Measurements from ENCODE around the gene RPAIN. TPM values are rescaled to one million over a fixed set of nuclear protein-coding genes. Genes with fewer than 3 reads are reported as not detected.

Gene RPAIN
- total RNA-seq, 5 donors from 2014 or later (not counting 1 experiment from before 2014, with no cell fraction given), result 61.5 to 81.0 (median 67.7) TPM

DNA sequence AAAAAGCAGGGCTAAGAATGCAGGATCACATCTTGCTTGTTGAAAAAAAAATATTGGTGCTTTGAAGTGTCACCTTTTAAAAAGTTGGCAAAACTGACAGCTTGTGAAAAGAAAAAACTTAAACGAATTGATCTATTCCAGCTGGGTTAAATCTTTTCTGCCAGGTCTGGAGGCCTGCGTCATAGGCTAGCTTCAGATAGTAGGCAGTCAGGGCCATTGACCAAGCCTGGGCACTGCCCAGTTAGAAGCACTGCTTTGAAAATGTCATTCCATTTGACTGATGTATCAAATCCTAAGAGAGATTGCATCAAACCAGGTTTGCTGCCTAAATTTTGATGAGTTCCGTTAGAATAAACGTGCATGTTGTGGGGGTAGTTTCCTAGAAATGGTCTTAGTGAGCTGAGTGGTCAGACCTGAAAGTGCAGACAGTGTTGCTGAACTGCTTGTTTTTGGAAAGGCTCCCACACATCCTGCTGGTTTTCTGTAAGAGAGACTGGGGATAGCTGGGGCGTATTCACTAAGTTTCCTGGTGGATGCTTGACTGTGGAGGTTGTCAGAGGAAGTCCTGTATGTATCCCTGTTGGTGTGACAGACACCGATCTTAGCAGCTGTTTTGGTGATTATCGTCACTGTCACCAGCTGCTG is 39.4 kb upstream of the RPAIN start:
- H3K27ac ChIP-seq (ENCODE audit: low read length), result no peak overlapping the region
- ATAC-seq (replicated peaks in 1 of 4) (no peak), DNase-seq (no peak)
- CTCF ChIA-PET, result interaction anchor here in 1 of 2 donors (0.6 kb wide), 1 partner anchor 99 kb away, joined by 3 read pairs; no protein-coding TSS in a partner anchor
- Mint-ChIP-seq H3K4me3 (no peak overlapping the region), H3K36me3 (peaks cover 62% of the 10 kb centered on the region), H3K9me3 (no peaks in the 10 kb centered on the region), H3K4me1 (peaks cover 0 to 11% (median 0%) of the 10 kb centered on the region in 3 donors), H3K27ac (peak overlapping the region; percentile 29 to 61), H3K27me3 (no peaks in the 10 kb centered on the region)
- no peaks in the 10 kb centered on the region for H3K9me3 ChIP-seq
- POLR2A ChIA-PET, result no interaction called here
- no peak overlapping the region for H3K4me3 ChIP-seq (ENCODE audit: control insufficient read depth in 1 of 2, extremely low read depth in 1 of 2, low read length in 1 of 2)
- no peaks in the 10 kb centered on the region for H3K4me1 ChIP-seq (ENCODE audit: control insufficient read depth in 1 of 2, extremely low read depth in 1 of 2, insufficient read depth in 2 of 2, low read length in 2 of 2)
- no peaks in the 10 kb centered on the region for H3K27me3 ChIP-seq (replicated peaks in 1 of 2; ENCODE audit: control insufficient read depth in 2 of 2, extremely low read depth in 1 of 2, insufficient read depth in 2 of 2, low read length in 1 of 2)
- 87% methylated on average over 5 of the region's 7 CpGs for WGBS (ENCODE audit: insufficient coverage)
- peaks cover 28 to 96% of the 10 kb centered on the region in 2 donors for H3K36me3 ChIP-seq (ENCODE audit: control insufficient read depth in 2 of 2, extremely low read depth in 1 of 2, insufficient read depth in 1 of 2, low read length in 1 of 2)

DNA sequence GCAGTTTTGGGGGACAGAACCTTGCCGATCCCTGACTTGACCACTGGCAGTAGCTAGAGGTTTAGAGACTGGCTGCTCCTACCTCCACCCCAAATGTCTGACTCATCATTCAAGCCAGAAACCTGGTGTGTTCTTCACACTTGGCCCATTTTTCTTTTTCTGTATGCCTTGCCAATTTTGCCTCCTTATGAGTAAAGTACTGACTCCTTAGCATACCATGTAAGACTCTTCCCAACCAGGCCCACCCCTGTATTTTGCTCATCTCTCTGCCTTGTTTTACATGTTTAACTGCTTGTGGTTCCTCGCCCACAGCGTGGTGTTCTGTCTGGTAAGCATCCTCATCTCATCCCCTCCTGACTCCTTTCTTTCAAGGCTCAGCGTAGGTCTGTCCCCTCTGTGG is 38.4 kb upstream of the RPAIN start:
- Histone ChIP-seq H3K9me3 (no peaks in the 10 kb centered on the region), H3K4me1 (ENCODE audit: control insufficient read depth in 1 of 2, extremely low read depth in 1 of 2, insufficient read depth in 2 of 2, low read length in 2 of 2) (no peaks in the 10 kb centered on the region), H3K27ac (ENCODE audit: low read length) (no peak overlapping the region), H3K36me3 (ENCODE audit: control insufficient read depth in 2 of 2, extremely low read depth in 1 of 2, insufficient read depth in 1 of 2, low read length in 1 of 2) (peaks cover 28 to 97% of the 10 kb centered on the region in 2 donors), H3K4me3 (ENCODE audit: control insufficient read depth in 1 of 2, extremely low read depth in 1 of 2, low read length in 1 of 2) (no peak overlapping the region), H3K27me3 (replicated peaks in 1 of 2; ENCODE audit: control insufficient read depth in 2 of 2, extremely low read depth in 1 of 2, insufficient read depth in 2 of 2, low read length in 1 of 2) (no peaks in the 10 kb centered on the region)
- CTCF ChIA-PET, result no interaction called here
- no peaks in the 10 kb centered on the region for H3K9me3 Mint-ChIP-seq
- H3K36me3 Mint-ChIP-seq, result peaks cover 65% of the 10 kb centered on the region
- 88% methylated on average over 3 of the region's 4 CpGs for WGBS (ENCODE audit: insufficient coverage)
- no peaks in the 10 kb centered on the region for H3K27me3 Mint-ChIP-seq
- ATAC-seq (replicated peaks in 1 of 4) (no peak), DNase-seq (no peak)
- POLR2A ChIA-PET, result no interaction called here
- no peak overlapping the region for H3K4me3 Mint-ChIP-seq
- H3K4me1 Mint-ChIP-seq, result peaks cover 0 to 11% (median 0%) of the 10 kb centered on the region in 3 donors
- peak overlapping the region; percentile 1 to 3 for H3K27ac Mint-ChIP-seq

DNA sequence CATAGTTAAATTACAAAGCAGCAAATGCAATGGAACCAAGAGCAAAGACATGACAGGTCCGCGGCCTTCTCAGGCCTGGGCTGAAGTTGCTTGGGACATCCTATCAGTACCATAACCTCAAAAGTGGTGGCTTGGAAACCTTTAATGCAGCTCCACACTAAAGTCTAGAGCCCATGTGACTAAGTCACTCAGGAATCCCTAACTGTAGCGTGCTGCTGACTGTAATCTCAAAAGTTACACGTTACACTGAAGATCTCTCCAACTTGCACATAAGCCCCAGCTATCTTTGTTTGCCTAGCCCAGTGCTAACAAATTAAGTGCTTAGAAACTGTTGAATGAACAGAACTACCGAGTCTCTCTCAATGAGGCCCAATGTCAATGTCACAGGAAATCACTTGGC is 28.3 kb upstream of the RPAIN start:
- no peak for DNase-seq
- ChIA-PET POLR2A (interaction anchor here in 1 of 2 donors (0.6 kb wide), 2 partner anchors 81 to 1480 kb away, joined by 5 to 8 read pairs; no protein-coding TSS in a partner anchor), CTCF (interaction anchor here in 1 of 2 donors (0.8 kb wide), 1 partner anchor 34 kb away, joined by 4 read pairs; no protein-coding TSS in a partner anchor)
- H3K4me1 ChIP-seq (ENCODE audit: control insufficient read depth in 1 of 2, extremely low read depth in 1 of 2, insufficient read depth in 2 of 2, low read length in 2 of 2), result peaks cover 0 to 6% of the 10 kb centered on the region in 2 experiments
- Mint-ChIP-seq H3K36me3 (peaks cover 69% of the 10 kb centered on the region), H3K4me1 (peaks cover 7 to 11% (median 10%) of the 10 kb centered on the region in 3 donors), H3K4me3 (no peak overlapping the region), H3K27ac (peak overlapping the region in 1 of 2 donors; percentile 2), H3K9me3 (no peaks in the 10 kb centered on the region), H3K27me3 (no peaks in the 10 kb centered on the region)
- peaks cover 0 to 82% of the 10 kb centered on the region in 2 donors for H3K36me3 ChIP-seq (ENCODE audit: control insufficient read depth in 2 of 2, extremely low read depth in 1 of 2, insufficient read depth in 1 of 2, low read length in 1 of 2)
- H3K4me3 ChIP-seq (ENCODE audit: control insufficient read depth in 1 of 2, extremely low read depth in 1 of 2, low read length in 1 of 2), result no peak overlapping the region
- H3K27me3 ChIP-seq (replicated peaks in 1 of 2; ENCODE audit: control insufficient read depth in 2 of 2, extremely low read depth in 1 of 2, insufficient read depth in 2 of 2, low read length in 1 of 2), result no peaks in the 10 kb centered on the region
- no peak for ATAC-seq (replicated peaks in 1 of 4)
- WGBS (ENCODE audit: insufficient coverage), result 98% methylated on average over 5 of the region's 5 CpGs
- H3K27ac ChIP-seq (ENCODE audit: low read length), result no peak overlapping the region
- no peaks in the 10 kb centered on the region for H3K9me3 ChIP-seq

DNA sequence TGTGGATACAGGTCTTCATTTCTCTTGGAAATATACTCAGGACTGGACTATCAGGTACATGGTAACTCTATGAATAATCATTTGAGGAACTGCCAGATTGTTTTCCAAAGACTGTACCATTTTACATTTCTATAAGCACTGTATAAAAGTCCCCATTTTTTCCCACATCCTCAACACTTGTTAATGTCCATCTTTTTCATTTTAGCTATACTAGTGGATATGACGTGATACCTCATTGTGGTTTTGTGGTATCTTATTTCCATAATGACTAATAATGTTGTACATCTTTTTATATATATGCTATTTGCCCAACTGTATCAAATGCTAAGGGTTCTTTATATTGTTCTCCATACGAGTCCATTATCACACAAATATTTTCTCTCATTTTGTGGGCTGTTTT is 23.4 kb upstream of the RPAIN start:
- H3K27me3 ChIP-seq (replicated peaks in 1 of 2; ENCODE audit: control insufficient read depth in 2 of 2, extremely low read depth in 1 of 2, insufficient read depth in 2 of 2, low read length in 1 of 2), result no peaks in the 10 kb centered on the region
- H3K36me3 ChIP-seq (ENCODE audit: control insufficient read depth in 2 of 2, extremely low read depth in 1 of 2, insufficient read depth in 1 of 2, low read length in 1 of 2), result peaks cover 6 to 79% of the 10 kb centered on the region in 2 donors
- no peak overlapping the region for H3K4me3 ChIP-seq (ENCODE audit: control insufficient read depth in 1 of 2, extremely low read depth in 1 of 2, low read length in 1 of 2)
- no CpG with 5 or more reads among the region's 2 CpGs for WGBS (ENCODE audit: insufficient coverage)
- ATAC-seq (replicated peaks in 1 of 4) (no peak), DNase-seq (no peak)
- H3K4me1 ChIP-seq (ENCODE audit: control insufficient read depth in 1 of 2, extremely low read depth in 1 of 2, insufficient read depth in 2 of 2, low read length in 2 of 2), result no peaks in the 10 kb centered on the region
- H3K27ac ChIP-seq (ENCODE audit: low read length), result no peak overlapping the region
- Mint-ChIP-seq H3K4me1 (no peaks in the 10 kb centered on the region), H3K27me3 (no peaks in the 10 kb centered on the region), H3K4me3 (no peak overlapping the region), H3K36me3 (peaks cover 56% of the 10 kb centered on the region), H3K27ac (no peak overlapping the region), H3K9me3 (no peaks in the 10 kb centered on the region)
- H3K9me3 ChIP-seq, result no peaks in the 10 kb centered on the region
- ChIA-PET CTCF (no interaction called here), POLR2A (no interaction called here)

DNA sequence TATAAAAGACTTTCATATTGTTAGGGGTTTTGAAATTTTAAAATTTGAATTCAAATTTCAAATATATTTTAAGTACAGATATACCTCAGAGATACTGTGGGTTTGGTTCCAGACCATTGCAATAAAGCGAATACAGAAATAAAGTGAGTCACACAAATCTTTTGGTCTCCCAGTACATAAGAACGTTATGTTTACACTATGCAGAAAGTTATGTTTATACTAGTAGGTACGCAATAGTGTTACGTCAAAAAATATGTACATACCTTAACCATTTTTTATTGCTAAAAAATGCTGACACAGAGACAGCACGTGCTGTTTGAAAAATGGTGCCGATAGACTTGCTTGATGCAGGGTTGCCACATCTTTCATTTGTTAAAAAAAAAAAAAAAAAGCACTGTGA is 20.2 kb upstream of the RPAIN start:
- H3K27me3 Mint-ChIP-seq, result no peaks in the 10 kb centered on the region
- CTCF ChIA-PET, result no interaction called here

DNA sequence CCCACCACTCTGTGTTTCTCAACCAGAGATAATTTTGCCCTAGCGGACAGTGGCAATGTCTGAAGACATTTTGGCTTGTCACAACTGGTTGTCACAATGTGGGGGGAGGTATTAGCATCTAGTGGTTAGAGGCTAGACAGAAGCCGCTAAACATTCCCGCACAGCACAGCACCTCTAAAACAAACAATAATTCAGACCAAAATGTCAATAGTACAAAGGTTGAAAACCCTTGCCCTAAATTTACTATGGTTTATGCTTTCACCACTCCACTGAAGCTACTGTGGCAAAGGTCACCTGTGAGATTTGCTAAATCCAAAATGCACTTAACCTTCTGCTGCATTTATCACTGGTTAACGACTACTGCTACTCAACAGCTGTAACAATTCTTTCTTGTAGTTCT is 14.6 kb upstream of the RPAIN start:
- H3K4me1 Mint-ChIP-seq, result peaks cover 8 to 14% (median 10%) of the 10 kb centered on the region in 3 donors
- ATAC-seq (replicated peaks in 1 of 4) (no peak), DNase-seq (no peak)
- H3K27me3 Mint-ChIP-seq, result no peaks in the 10 kb centered on the region
- Histone ChIP-seq H3K27me3 (replicated peaks in 1 of 2; ENCODE audit: control insufficient read depth in 2 of 2, extremely low read depth in 1 of 2, insufficient read depth in 2 of 2, low read length in 1 of 2) (no peaks in the 10 kb centered on the region), H3K4me1 (ENCODE audit: control insufficient read depth in 1 of 2, extremely low read depth in 1 of 2, insufficient read depth in 2 of 2, low read length in 2 of 2) (no peaks in the 10 kb centered on the region), H3K4me3 (ENCODE audit: control insufficient read depth in 1 of 2, extremely low read depth in 1 of 2, low read length in 1 of 2) (no peak overlapping the region), H3K36me3 (ENCODE audit: control insufficient read depth in 2 of 2, extremely low read depth in 1 of 2, insufficient read depth in 1 of 2, low read length in 1 of 2) (peaks cover 33 to 87% of the 10 kb centered on the region in 2 donors), H3K9me3 (no peaks in the 10 kb centered on the region), H3K27ac (ENCODE audit: low read length) (no peak overlapping the region)
- WGBS (ENCODE audit: insufficient coverage), result 100% methylated on average over 1 of the region's 4 CpGs
- H3K36me3 Mint-ChIP-seq, result peaks cover 30% of the 10 kb centered on the region
- ChIA-PET POLR2A (interaction anchor here in 1 of 2 donors (1.0 kb wide), 1 partner anchor 12 kb away, joined by 3 read pairs; no protein-coding TSS in a partner anchor), CTCF (no interaction called here)
- H3K4me3 Mint-ChIP-seq, result no peak overlapping the region
- H3K9me3 Mint-ChIP-seq, result no peaks in the 10 kb centered on the region
- H3K27ac Mint-ChIP-seq, result no peak overlapping the region

More for the DNA sequence above, 20.2 kb upstream of the RPAIN start:
- DNase-seq (no peak), ATAC-seq (replicated peaks in 1 of 4) (no peak)
- POLR2A ChIA-PET, result interaction anchor here in 1 of 2 donors (0.6 kb wide), 2 partner anchors 13 to 14 kb away, joined by 3 read pairs; no protein-coding TSS in a partner anchor
- Mint-ChIP-seq H3K4me3 (no peak overlapping the region), H3K27ac (no peak overlapping the region), H3K9me3 (no peaks in the 10 kb centered on the region), H3K36me3 (peaks cover 47% of the 10 kb centered on the region), H3K4me1 (peaks cover 0 to 2% (median 0%) of the 10 kb centered on the region in 3 donors)
- no peaks in the 10 kb centered on the region for H3K4me1 ChIP-seq (ENCODE audit: control insufficient read depth in 1 of 2, extremely low read depth in 1 of 2, insufficient read depth in 2 of 2, low read length in 2 of 2)
- H3K4me3 ChIP-seq (ENCODE audit: control insufficient read depth in 1 of 2, extremely low read depth in 1 of 2, low read length in 1 of 2), result no peak overlapping the region
- peaks cover 21 to 79% of the 10 kb centered on the region in 2 donors for H3K36me3 ChIP-seq (ENCODE audit: control insufficient read depth in 2 of 2, extremely low read depth in 1 of 2, insufficient read depth in 1 of 2, low read length in 1 of 2)
- H3K27me3 ChIP-seq (replicated peaks in 1 of 2; ENCODE audit: control insufficient read depth in 2 of 2, extremely low read depth in 1 of 2, insufficient read depth in 2 of 2, low read length in 1 of 2), result no peaks in the 10 kb centered on the region
- no CpG with 5 or more reads among the region's 6 CpGs for WGBS (ENCODE audit: insufficient coverage)
- no peaks in the 10 kb centered on the region for H3K9me3 ChIP-seq
- no peak overlapping the region for H3K27ac ChIP-seq (ENCODE audit: low read length)

All from T-cell (primary cell).